BJ (cell line): Measurements from ENCODE around the gene SYNE1. TPM values are rescaled to one million over a fixed set of nuclear protein-coding genes. Genes with fewer than 3 reads are reported as not detected.
A peak's percentile ranks its signal among the peaks of the same experiment; 100 is the strongest.
"Not testable (repeated sequence)": the region's sequence is repeated elsewhere in the genome, so short reads cannot be mapped to it uniquely, and the experiment has no call there.

Source experiments
- CTCF ChIA-PET: fragments of 350-600 bp; formaldehyde crosslinking; extraction: SDS; loops from one replicate; lab custom pipeline; 2021; ENCODE audit warnings: antibody characterized with exemption, inconsistent platforms; lab: Yijun Ruan, JAX
- POLR2A ChIA-PET: fragments of 300-600 bp; sonication (Branson Sonifier 250); formaldehyde crosslinking; extraction: SDS; loops from one replicate; lab custom pipeline; 2021; ENCODE audit warnings: antibody characterized with exemption; lab: Charles Lee
- DNase-seq: peaks from one replicate; pipeline ENCODE4 v3.0.0-alpha.2; 2011; ENCODE audit warnings: low read depth
- H3K27me3 ChIP-seq: 2 replicates; pipeline ENCODE4 v1.6.0; 2011; ENCODE audit warnings: low read length; ENCODE audit not compliant: control insufficient read depth, insufficient read depth
- H3K36me3 ChIP-seq: 2 replicates; pipeline ENCODE4 v1.5.1; 2011; ENCODE audit warnings: low read length; ENCODE audit not compliant: control insufficient read depth, insufficient read depth
- H3K4me3 ChIP-seq: 2 replicates; pipeline ENCODE4 v1.5.1; 2011; ENCODE audit warnings: low read depth, mild to moderate bottlenecking, control low read depth, low read length
- CTCF ChIP-seq: IDR thresholded peaks from 2 replicates; pipeline ENCODE4 v1.5.1; 2011; ENCODE audit warnings: low read depth, mild to moderate bottlenecking, control low read depth, inconsistent platforms, low read length, moderate library complexity; ENCODE audit not compliant: insufficient read depth
- polyA plus RNA-seq: library from polyadenylated mRNA; depleted of rRNA; stranded (reverse); fragments of >200 nt; gene quantifications from 2 replicates; pipeline ENCODE4 v1.2.3, GENCODE V29; 2011

Gene SYNE1
- polyA plus RNA-seq, 1 experiment = 44.2 TPM

GRCh38 chr6:152146385-152146784 is 490.8 kb downstream of the SYNE1 start:
- no peak for TF ChIP-seq CTCF
- ChIA-PET POLR2A (no interaction called here), CTCF (no interaction called here)
- Histone ChIP-seq H3K27me3 (no peaks in the 10 kb centered on the region), H3K4me3 (no peak overlapping the region), H3K36me3 (peaks cover 13% of the 10 kb centered on the region)
- DNase-seq = peak; percentile 50

- TF ChIP-seq CTCF = no peak
- no peaks in the 10 kb centered on the region for H3K27me3 ChIP-seq
- H3K36me3 ChIP-seq = peaks cover 14% of the 10 kb centered on the region
- no peak overlapping the region for H3K4me3 ChIP-seq
- DNase-seq = no peak
- ChIA-PET POLR2A (no interaction called here), CTCF (interaction anchor here (1.4 to 3.0 kb wide), 2 partner anchors 11 to 19 kb away, joined by 4 to 13 read pairs; no protein-coding TSS in a partner anchor)
Measured at GRCh38 chr6:152143359-152143758, 493.8 kb downstream of the SYNE1 start.

GRCh38 chr6:152142105-152142504 is 495.1 kb downstream of the SYNE1 start:
- H3K27me3 ChIP-seq = no peaks in the 10 kb centered on the region
- no peak for DNase-seq
- CTCF ChIA-PET = interaction anchor here (3.0 kb wide), 1 partner anchor 18 kb away, joined by 13 read pairs; no protein-coding TSS in a partner anchor
- H3K4me3 ChIP-seq = no peak overlapping the region
- no peak for TF ChIP-seq CTCF
- POLR2A ChIA-PET = no interaction called here
- H3K36me3 ChIP-seq = peaks cover 12% of the 10 kb centered on the region

GRCh38 chr6:152138344-152138743 is 498.8 kb downstream of the SYNE1 start:
- H3K27me3 ChIP-seq, DNase-seq, H3K4me3 ChIP-seq, POLR2A ChIA-PET, H3K36me3 ChIP-seq: not testable (repeated sequence)
- CTCF ChIA-PET = interaction anchor here (0.6 to 2.2 kb wide), 2 partner anchors 13 to 1158 kb away, joined by 3 to 10 read pairs; no protein-coding TSS in a partner anchor

GRCh38 chr6:152136449-152136825 is 500.7 kb downstream of the SYNE1 start:
- Histone ChIP-seq H3K27me3 (no peaks in the 10 kb centered on the region), H3K36me3 (peaks cover 13% of the 10 kb centered on the region), H3K4me3 (no peak overlapping the region)
- ChIA-PET POLR2A (no interaction called here), CTCF (interaction anchor here (0.9 to 2.9 kb wide), 2 partner anchors 11 to 25 kb away, joined by 3 to 12 read pairs; no protein-coding TSS in a partner anchor)
- no peak for DNase-seq
- TF ChIP-seq CTCF = no peak
